ENCODE measurements around the gene CCDC181.
A peak's percentile ranks its signal among the peaks of the same experiment; 100 is the strongest.

The CCDC181 gene

GRCh38 chr1:169395955-169396354 is 31.3 kb downstream of the CCDC181 start:
- DNase-seq (ENCODE audit: low read depth in 2 of 2), result no peak

- no peak for DNase-seq (ENCODE audit: low read depth in 2 of 2)
These were observed 34.9 kb downstream of the CCDC181 start for GRCh38 chr1:169392406-169392805.

GRCh38 chr1:169390303-169390702 is 37.0 kb downstream of the CCDC181 start:
- no peak for DNase-seq (ENCODE audit: low read depth in 2 of 2)

- no peak for DNase-seq (ENCODE audit: low read depth in 2 of 2)
These were observed 39.9 kb downstream of the CCDC181 start for GRCh38 chr1:169387399-169387798.

- DNase-seq (ENCODE audit: low read depth in 2 of 2), result no peak
These were observed 43.8 kb downstream of the CCDC181 start for GRCh38 chr1:169383449-169383848.

- no peak for DNase-seq (ENCODE audit: low read depth in 2 of 2)
These were observed 46.1 kb downstream of the CCDC181 start for GRCh38 chr1:169381162-169381561.

- DNase-seq (ENCODE audit: low read depth in 2 of 2), result no peak
These were observed 55.9 kb downstream of the CCDC181 start for GRCh38 chr1:169371404-169371803.

GRCh38 chr1:169368406-169368769 is 58.9 kb downstream of the CCDC181 start:
- DNase-seq (ENCODE audit: low read depth in 2 of 2), result no peak

- DNase-seq (ENCODE audit: low read depth in 2 of 2), result peak; percentile 93 to 94
These were observed 59.4 kb downstream of the CCDC181 start, which contains the start of the genes BLZF1 and NME7 for GRCh38 chr1:169367686-169368405. Gene BLZF1 (plus strand): TSS chr1:169368195. CDS start chr1:169369523, 1,328 bp downstream. Gene NME7 (minus strand): TSS chr1:169367797. CDS start chr1:169367710, 87 bp downstream.

GRCh38 chr1:169367096-169367685 is 60.1 kb downstream of the CCDC181 start:
- no peak for DNase-seq (ENCODE audit: low read depth in 2 of 2)

GRCh38 chr1:169364948-169365347 is 62.3 kb downstream of the CCDC181 start:
- no peak for DNase-seq (ENCODE audit: low read depth in 2 of 2)

GRCh38 chr1:169363046-169363730 is 64.1 kb downstream of the CCDC181 start:
- no peak for DNase-seq (ENCODE audit: low read depth in 2 of 2)

GRCh38 chr1:169361281-169361680 is 66.0 kb downstream of the CCDC181 start:
- DNase-seq (ENCODE audit: low read depth in 2 of 2), result no peak

GRCh38 chr1:169360415-169360814 is 66.9 kb downstream of the CCDC181 start:
- no peak for DNase-seq (ENCODE audit: low read depth in 2 of 2)

- DNase-seq (ENCODE audit: low read depth in 2 of 2), result no peak
These were observed 78.8 kb downstream of the CCDC181 start for GRCh38 chr1:169348383-169349036.

- DNase-seq (ENCODE audit: low read depth in 2 of 2), result no peak
These were observed 79.4 kb downstream of the CCDC181 start for GRCh38 chr1:169347688-169348382.

GRCh38 chr1:169346036-169346589 is 81.2 kb downstream of the CCDC181 start:
- no peak for DNase-seq (ENCODE audit: low read depth in 2 of 2)

- no peak for DNase-seq (ENCODE audit: low read depth in 2 of 2)
These were observed 81.8 kb downstream of the CCDC181 start for GRCh38 chr1:169345511-169345910.

All from stimulated activated CD4-positive, alpha-beta T cell treated with anti-CD3 and anti-CD28 coated beads, Interleukin-1b, Interleukin-23, amount 100 ng/mL, for 1 hour (primary cell).